HepG2 (cell line): ENCODE measurements around the gene HOXA4. TPM values are rescaled to one million over a fixed set of nuclear protein-coding genes. Genes with fewer than 3 reads are reported as not detected.

ENCODE experiments used
- BORCS8-MEF2B ChIP-seq: sonication (generic); formaldehyde crosslinking; IDR thresholded peaks from 2 replicates; pipeline ENCODE4 v1.8.0; 2022; ENCODE audit warnings: mild to moderate bottlenecking, missing genetic modification reagents
- EHMT2 ChIP-seq: fragments of 200-600 bp; sonication (generic); IDR thresholded peaks from 2 replicates; pipeline ENCODE4 v1.7.0; 2017; ENCODE audit warnings: antibody characterized with exemption, low read depth, low read length, borderline replicate concordance
- FOXP1 ChIP-seq, 2 experiments: fragments of 450-650 bp in 1 of 2; IDR thresholded peaks; 2 replicates each; pipeline ENCODE4 v1.6.1; 2017 to 2018; ENCODE audit warnings: antibody characterized with exemption in 1 of 2
- HMGA1 ChIP-seq: sonication (generic); formaldehyde crosslinking; conservative IDR thresholded peaks from 2 replicates; pipeline ENCODE4 v1.4.0; 2020; ENCODE audit warnings: missing genetic modification reagents
- HNRNPK ChIP-seq: fragments of 200-400 bp; formaldehyde crosslinking; IDR thresholded peaks from 2 replicates; pipeline ENCODE4 v1.6.1; 2018; ENCODE audit warnings: low read length, low read depth, moderate library complexity, mild to moderate bottlenecking; ENCODE audit not compliant: poor library complexity, severe bottlenecking
- IRF2 ChIP-seq: IDR thresholded peaks from 2 replicates; pipeline ENCODE4 v1.6.1; 2018; ENCODE audit warnings: missing genetic modification reagents, missing compliant biosample characterization
- MED8 ChIP-seq: sonication (generic); formaldehyde crosslinking; IDR thresholded peaks from 2 replicates; pipeline ENCODE4 v1.8.1; 2023; ENCODE audit warnings: mild to moderate bottlenecking, missing genetic modification reagents; ENCODE audit not compliant: insufficient replicate concordance
- TCF7L2 ChIP-seq: IDR thresholded peaks from 2 replicates; pipeline ENCODE4 v1.6.1; 2011; ENCODE audit warnings: mild to moderate bottlenecking, low read depth, low read length, moderate library complexity
- ZFP36L2 ChIP-seq: sonication (generic); formaldehyde crosslinking; IDR thresholded peaks from 2 replicates; pipeline ENCODE4 v1.4.0; 2020; ENCODE audit warnings: missing genetic modification reagents
- ZNF280D ChIP-seq: sonication (generic); formaldehyde crosslinking; IDR thresholded peaks from 2 replicates; pipeline ENCODE4 v1.5.1; 2020; ENCODE audit warnings: mild to moderate bottlenecking, missing genetic modification reagents
- ZNF281 ChIP-seq: sonication (generic); formaldehyde crosslinking; IDR thresholded peaks from 2 replicates; pipeline ENCODE4 v1.4.0; 2020; ENCODE audit warnings: missing genetic modification reagents, borderline replicate concordance
- ZNF569 ChIP-seq: sonication (generic); formaldehyde crosslinking; IDR thresholded peaks from 2 replicates; pipeline ENCODE4 v1.5.0; 2020; ENCODE audit warnings: mild to moderate bottlenecking, missing genetic modification reagents, moderate library complexity, borderline replicate concordance
- ZNF644 ChIP-seq: IDR thresholded peaks from 2 replicates; pipeline ENCODE4 v1.6.1; 2016; ENCODE audit warnings: low read depth
- ZNF687 ChIP-seq: sonication (generic); formaldehyde crosslinking; IDR thresholded peaks from 2 replicates; pipeline ENCODE4 v1.5.1; 2020; ENCODE audit warnings: mild to moderate bottlenecking, missing genetic modification reagents, moderate library complexity
- ZSCAN29 ChIP-seq: sonication (generic); formaldehyde crosslinking; conservative IDR thresholded peaks from 2 replicates; pipeline ENCODE4 v1.4.0; 2020; ENCODE audit warnings: mild to moderate bottlenecking, missing genetic modification reagents
- polyA plus RNA-seq, 8 experiments: library from polyadenylated mRNA; depleted of rRNA in 3 of 8; stranded (reverse) in 7 of 8; unstranded in 1 of 8; fragments of >200 nt; fragmentation: Illumina TruSeq in 4 of 8; extraction: Trizol in 4 of 8; gene quantifications; 2 replicates each; pipeline versions ENCODE4 v1.2.1 to v1.2.3, GENCODE V29; 2011 to 2016; ENCODE audit warnings: low read depth in 4 of 8, missing spikeins in 1 of 8, mixed read lengths in 1 of 8; ENCODE audit not compliant: insufficient read depth in 1 of 8
- total RNA-seq, 5 experiments: library from RNA; depleted of rRNA; stranded (reverse); fragments of >200 nt; fragmentation: Illumina TruSeq; extraction: Trizol; gene quantifications; 2 replicates each; pipeline ENCODE4 v1.2.3, GENCODE V29; 2016; ENCODE audit warnings: low read depth in 1 of 5
- TF ChIP-seq, protein P1 (sequence below): conservative IDR thresholded peaks from 2 replicates; pipeline ENCODE4 v1.6.1; 2018; ENCODE audit warnings: missing genetic modification reagents
- TF ChIP-seq, protein P2 (sequence below): sonication (generic); formaldehyde crosslinking; IDR thresholded peaks from 2 replicates; pipeline ENCODE4 v1.5.1; 2020; ENCODE audit warnings: mild to moderate bottlenecking, moderate library complexity, missing genetic modification reagents

HOXA4 gene
- total and polyA plus RNA-seq, 2 of the 13 experiments (the other 11 are each of a cell fraction or from before 2014, with no cell fraction given): 2.4 to 5.4 TPM

- TF ChIP-seq ZNF687: no peak
- TF ChIP-seq, protein P1, sequence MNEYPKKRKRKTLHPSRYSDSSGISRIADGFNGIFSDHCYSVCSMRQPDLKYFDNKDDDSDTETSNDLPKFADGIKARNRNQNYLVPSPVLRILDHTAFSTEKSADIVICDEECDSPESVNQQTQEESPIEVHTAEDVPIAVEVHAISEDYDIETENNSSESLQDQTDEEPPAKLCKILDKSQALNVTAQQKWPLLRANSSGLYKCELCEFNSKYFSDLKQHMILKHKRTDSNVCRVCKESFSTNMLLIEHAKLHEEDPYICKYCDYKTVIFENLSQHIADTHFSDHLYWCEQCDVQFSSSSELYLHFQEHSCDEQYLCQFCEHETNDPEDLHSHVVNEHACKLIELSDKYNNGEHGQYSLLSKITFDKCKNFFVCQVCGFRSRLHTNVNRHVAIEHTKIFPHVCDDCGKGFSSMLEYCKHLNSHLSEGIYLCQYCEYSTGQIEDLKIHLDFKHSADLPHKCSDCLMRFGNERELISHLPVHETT (CRISPR knock-in tag): no peak
- TF ChIP-seq IRF2 (CRISPR knock-in tag): no peak
- TF ChIP-seq, protein P2, sequence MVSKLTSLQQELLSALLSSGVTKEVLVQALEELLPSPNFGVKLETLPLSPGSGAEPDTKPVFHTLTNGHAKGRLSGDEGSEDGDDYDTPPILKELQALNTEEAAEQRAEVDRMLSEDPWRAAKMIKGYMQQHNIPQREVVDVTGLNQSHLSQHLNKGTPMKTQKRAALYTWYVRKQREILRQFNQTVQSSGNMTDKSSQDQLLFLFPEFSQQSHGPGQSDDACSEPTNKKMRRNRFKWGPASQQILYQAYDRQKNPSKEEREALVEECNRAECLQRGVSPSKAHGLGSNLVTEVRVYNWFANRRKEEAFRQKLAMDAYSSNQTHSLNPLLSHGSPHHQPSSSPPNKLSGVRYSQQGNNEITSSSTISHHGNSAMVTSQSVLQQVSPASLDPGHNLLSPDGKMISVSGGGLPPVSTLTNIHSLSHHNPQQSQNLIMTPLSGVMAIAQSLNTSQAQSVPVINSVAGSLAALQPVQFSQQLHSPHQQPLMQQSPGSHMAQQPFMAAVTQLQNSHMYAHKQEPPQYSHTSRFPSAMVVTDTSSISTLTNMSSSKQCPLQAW (CRISPR knock-in tag): no peak
- no peak for TF ChIP-seq ZSCAN29 (CRISPR knock-in tag)
- no peak for TF ChIP-seq ZNF644
- no peak for TF ChIP-seq ZFP36L2
- TF ChIP-seq BORCS8-MEF2B (CRISPR knock-in tag): no peak
- no peak for TF ChIP-seq TCF7L2
- no peak for TF ChIP-seq FOXP1 (IDR thresholded peaks at IDR 0.05)
- TF ChIP-seq FOXP1 (CRISPR knock-in tag; IDR thresholded peaks at IDR 0.05): peak; percentile 73
- no peak for TF ChIP-seq ZNF280D (CRISPR knock-in tag)
- TF ChIP-seq HNRNPK: no peak
- no peak for TF ChIP-seq MED8
- no peak for TF ChIP-seq ZNF569 (CRISPR knock-in tag)
- TF ChIP-seq ZNF281 (CRISPR knock-in tag): no peak
- TF ChIP-seq HMGA1 (CRISPR knock-in tag): no peak
- TF ChIP-seq EHMT2: no peak
Measured at GRCh38 chr7:27091105-27091504, 39.5 kb downstream of the HOXA4 start (continued).
